H1 (cell line): Measurements from ENCODE around the gene KIF5C. TPM values are rescaled to one million over a fixed set of nuclear protein-coding genes. Genes with fewer than 3 reads are reported as not detected.

Experiments used
- CTCF ChIA-PET: fragments of 300-600 bp; sonication (Branson Sonifier 250); formaldehyde crosslinking; loops from one replicate; lab custom pipeline; 2021; ENCODE audit not compliant: partially characterized antibody; lab: Charles Lee
- POLR2A ChIA-PET: fragments of 300-600 bp; sonication (Branson Sonifier 250); formaldehyde crosslinking; loops from one replicate; lab custom pipeline; 2021; ENCODE audit warnings: inconsistent platforms; ENCODE audit not compliant: partially characterized antibody; lab: Charles Lee
- DNase-seq, 2 experiments: peaks; one replicate each; pipeline versions ENCODE4 v3.0.0 to v3.0.0-alpha.2; 2010 to 2022; ENCODE audit warnings: low spot score in 2 of 2, low read depth in 1 of 2, mixed read lengths in 1 of 2
- FAIRE-seq: peaks from 2 replicates; lab custom pipeline; 2011; peaks lifted over from hg19 to GRCh38; lab: Jason Lieb, UNC
- H2AFZ ChIP-seq: 2 replicates; pipeline ENCODE4 v1.8.1; 2012; ENCODE audit warnings: low read length, inconsistent platforms
- H2AK5ac ChIP-seq: 2 replicates; pipeline ENCODE4 v1.6.1; 2013; ENCODE audit warnings: low read depth, low read length
- H2BK120ac ChIP-seq: replicated peaks from 2 replicates; pipeline ENCODE3; 2013; ENCODE audit warnings: low read depth, low read length, inconsistent platforms
- H2BK12ac ChIP-seq: 2 replicates; pipeline ENCODE4 v1.6.1; 2013; ENCODE audit warnings: low read depth, low read length
- H2BK15ac ChIP-seq: 2 replicates; pipeline ENCODE4 v1.6.1; 2013; ENCODE audit warnings: low read length
- H2BK20ac ChIP-seq: 2 replicates; pipeline ENCODE4 v1.6.1; 2013; ENCODE audit warnings: low read length
- H2BK5ac ChIP-seq: 2 replicates; pipeline ENCODE4 v1.6.1; 2013; ENCODE audit warnings: low read depth, low read length
- H3K14ac ChIP-seq: 2 replicates; pipeline ENCODE4 v1.6.1; 2013; ENCODE audit warnings: inconsistent platforms; ENCODE audit not compliant: insufficient read length
- H3K18ac ChIP-seq: 2 replicates; pipeline ENCODE4 v1.6.1; 2013; ENCODE audit warnings: low read length; ENCODE audit errors: extremely low read depth
- H3K23ac ChIP-seq: 2 replicates; pipeline ENCODE4 v1.6.1; 2013; ENCODE audit warnings: inconsistent platforms; ENCODE audit not compliant: insufficient read length
- H3K23me2 ChIP-seq: 2 replicates; pipeline ENCODE4 v1.6.1; 2013; ENCODE audit warnings: low read depth, low read length
- H3K27ac ChIP-seq: 2 replicates; pipeline ENCODE4 v1.6.1; 2011; ENCODE audit warnings: low read depth, low read length, inconsistent platforms
- H3K27me3 ChIP-seq, 4 experiments: replicated peaks in 1 of 4; 1 replicate in 1 of 4; 2 replicates in 3 of 4; pipeline versions ENCODE4 v1.6.1 to v1.8.1; 2011 to 2013; ENCODE audit warnings: low read length in 3 of 4, mild to moderate bottlenecking in 3 of 4, inconsistent platforms in 2 of 4, mixed read lengths in 2 of 4, moderate library complexity in 1 of 4; ENCODE audit not compliant: control insufficient read depth in 3 of 4, insufficient read depth in 3 of 4; ENCODE audit errors: extremely low read depth in 1 of 4
- H3K36me3 ChIP-seq, 4 experiments: 2 replicates each; pipeline versions ENCODE4 v1.6.1 to v1.8.1; 2011 to 2013; ENCODE audit warnings: mild to moderate bottlenecking in 4 of 4, low read length in 3 of 4, moderate library complexity in 2 of 4, control low read depth in 1 of 4, inconsistent platforms in 1 of 4; ENCODE audit not compliant: insufficient read depth in 4 of 4, control insufficient read depth in 2 of 4
- H3K4ac ChIP-seq: replicated peaks from 2 replicates; pipeline ENCODE3; 2013; ENCODE audit warnings: low read length, low read depth, mixed read lengths, inconsistent platforms; ENCODE audit not compliant: insufficient read length
- H3K4me1 ChIP-seq, 4 experiments: replicated peaks in 1 of 4; 1 replicate in 1 of 4; 2 replicates in 3 of 4; pipeline versions ENCODE4 v1.6.1 to v1.8.1; 2011 to 2013; ENCODE audit warnings: low read length in 3 of 4, inconsistent platforms in 2 of 4, mixed read lengths in 1 of 4; ENCODE audit not compliant: insufficient read depth in 4 of 4, control insufficient read depth in 3 of 4
- H3K4me2 ChIP-seq, 2 experiments: 2 replicates each; pipeline versions ENCODE4 v1.6.1 to v1.8.1; 2011 to 2013; ENCODE audit warnings: low read depth in 2 of 2, low read length in 2 of 2, control low read depth in 1 of 2, inconsistent platforms in 1 of 2, mild to moderate bottlenecking in 1 of 2; ENCODE audit not compliant: insufficient read depth in 1 of 2
- H3K4me3 ChIP-seq, 4 experiments: fragments of 200-600, 300-600 bp in 1 of 4; sonication (generic), shearing (Covaris generic), sonication (Bioruptor Twin) in 1 of 4; 2 replicates each; pipeline versions ENCODE4 v1.5.1 to v1.8.1; 2011 to 2016; ENCODE audit warnings: low read length in 4 of 4, low read depth in 3 of 4, control low read depth in 2 of 4, inconsistent platforms in 2 of 4, mild to moderate bottlenecking in 2 of 4, mixed read lengths in 1 of 4, moderate library complexity in 1 of 4; ENCODE audit not compliant: insufficient read depth in 2 of 4; ENCODE audit errors: extremely low read depth in 1 of 4
- H3K56ac ChIP-seq: replicated peaks from 2 replicates; pipeline ENCODE3; 2013; ENCODE audit warnings: low read depth, mild to moderate bottlenecking, mixed read lengths, low read length, inconsistent platforms; ENCODE audit not compliant: insufficient read length
- H3K79me1 ChIP-seq: 2 replicates; pipeline ENCODE4 v1.6.1; 2013; ENCODE audit warnings: low read depth, low read length, control low read depth
- H3K79me2 ChIP-seq, 2 experiments: 2 replicates each; pipeline versions ENCODE4 v1.6.1 to v1.8.1; 2012 to 2013; ENCODE audit warnings: low read length in 2 of 2, mild to moderate bottlenecking in 2 of 2, inconsistent platforms in 1 of 2; ENCODE audit not compliant: insufficient read depth in 2 of 2, control insufficient read depth in 1 of 2
- H3K9ac ChIP-seq, 4 experiments: replicated peaks in 1 of 4; 1 replicate in 1 of 4; 2 replicates in 3 of 4; pipeline versions ENCODE4 v1.6.1 to v1.8.1; 2011 to 2013; ENCODE audit warnings: low read depth in 3 of 4, low read length in 3 of 4, control low read depth in 2 of 4, mild to moderate bottlenecking in 2 of 4, moderate library complexity in 2 of 4, inconsistent platforms in 1 of 4; ENCODE audit errors: extremely low read depth in 1 of 4
- H3K9me3 ChIP-seq, 2 experiments: 2 replicates each; pipeline versions ENCODE4 v1.6.1 to v1.8.1; 2012 to 2013; ENCODE audit warnings: mild to moderate bottlenecking in 2 of 2, moderate library complexity in 2 of 2, control low read depth in 1 of 2, inconsistent platforms in 1 of 2, low read depth in 1 of 2, low read length in 1 of 2, mixed read lengths in 1 of 2; ENCODE audit not compliant: insufficient read depth in 2 of 2
- H4K20me1 ChIP-seq, 2 experiments: replicated peaks in 1 of 2; 2 replicates each; pipeline versions ENCODE3 to v1.8.1; 2011 to 2013; ENCODE audit warnings: inconsistent platforms in 2 of 2, low read length in 2 of 2, mild to moderate bottlenecking in 1 of 2; ENCODE audit not compliant: insufficient read depth in 2 of 2, control insufficient read depth in 1 of 2
- H4K5ac ChIP-seq: 2 replicates; pipeline ENCODE4 v1.6.1; 2013; ENCODE audit warnings: low read length, low read depth, mixed read lengths, inconsistent platforms; ENCODE audit not compliant: insufficient read length
- H4K8ac ChIP-seq: 2 replicates; pipeline ENCODE4 v1.8.0; 2013; ENCODE audit warnings: mild to moderate bottlenecking, moderate library complexity, low read length, inconsistent platforms; ENCODE audit not compliant: insufficient read depth; ENCODE audit errors: extremely low read depth
- H4K91ac ChIP-seq: replicated peaks from 2 replicates; pipeline ENCODE3; 2013; ENCODE audit warnings: low read length, mixed read lengths, inconsistent platforms; ENCODE audit not compliant: insufficient read length
- MAFK ChIP-seq: IDR thresholded peaks from 2 replicates; pipeline ENCODE4 v1.6.1; 2012; ENCODE audit warnings: low read depth, mild to moderate bottlenecking, improper control_type of control experiment, low read length
- WGBS, 2 experiments: shearing (Covaris generic) in 1 of 2; methylation state at CpG; one replicate each; pipeline versions ENCODE4 v1.1.6 to v1.1.7; 2013 to 2015; ENCODE audit warnings: low lambda C conversion rate in 2 of 2, mixed read lengths in 2 of 2, inconsistent platforms in 1 of 2, low coverage in 1 of 2, missing lambda C conversion rate in 1 of 2; ENCODE audit not compliant: insufficient replicate concordance in 2 of 2, insufficient coverage in 1 of 2, insufficient read length in 1 of 2; ENCODE audit errors: extremely low coverage in 1 of 2, missing lambda C conversion rate in 1 of 2; 5-methylcytosine and 5-hydroxymethylcytosine counted together
- polyA plus RNA-seq, 7 experiments: library from polyadenylated mRNA; depleted of rRNA in 3 of 7; stranded (reverse) in 5 of 7; unstranded in 2 of 7; fragments of >200 nt in 5 of 7; fragments of 200-250 nt in 2 of 7; gene quantifications; 1 replicate in 5 of 7; 2 replicates in 1 of 7; 4 replicates in 1 of 7; pipeline versions ENCODE4 v1.2.1 to v1.2.3, GENCODE V29; 2011 to 2013; ENCODE audit warnings: missing spikeins in 2 of 7, mixed read lengths in 2 of 7
- total RNA-seq: library from RNA; stranded (reverse); fragmentation: NEBNext Ultra II Directional; extraction: Animal tissue kit (Norgen Biotek cat#: 25700); gene quantifications from 2 replicates; pipeline ENCODE4 v1.2.1, GENCODE V29; 2021

The KIF5C gene
- total and polyA plus RNA-seq, 2 of the 8 experiments (the other 6 are each of a cell fraction or from before 2014, with no cell fraction given), result 16.3 to 66.4 TPM

GRCh38 chr2:148900350-148900837 lies 25.4 kb downstream of the KIF5C start:
- Histone ChIP-seq H2AFZ (no peak overlapping the region), H2BK5ac (no peak overlapping the region), H2BK20ac (no peak overlapping the region), H2BK120ac (no peak overlapping the region), H3K4me2 (no peak overlapping the region), H3K56ac (no peak overlapping the region), H3K9me3 (no peaks in the 10 kb centered on the region), H3K4me3 (no peak overlapping the region), H3K9ac (no peak overlapping the region), H3K23ac (no peak overlapping the region), H3K23me2 (no peaks in the 10 kb centered on the region), H3K14ac (no peak overlapping the region), H3K36me3 (no peaks in the 10 kb centered on the region; a peak in 1 of 8 replicates), H3K79me1 (0 out of 2 replicates have a peak, but pooled peaks cover 7% of the 10 kb centered on the region), H4K91ac (no peak overlapping the region), H3K27me3 (no peaks in the 10 kb centered on the region), H2BK12ac (no peak overlapping the region), H2AK5ac (no peak overlapping the region), H3K79me2 (peaks cover 0 to 46% of the 10 kb centered on the region in 2 experiments; a peak in 2 of 4 replicates), H4K8ac (no peak overlapping the region), H3K18ac (no peak overlapping the region), H3K4ac (no peak overlapping the region), H4K20me1 (peaks cover 0 to 4% of the 10 kb centered on the region in 2 experiments), H4K5ac (no peak overlapping the region), H2BK15ac (no peak overlapping the region), H3K27ac (no peak overlapping the region), H3K4me1 (peaks cover 0 to 4% (median 0%) of the 10 kb centered on the region in 4 experiments; a peak in 1 of 7 replicates)
- TF ChIP-seq MAFK, result no peak
- FAIRE-seq (no peak), DNase-seq (no peak)
- 84% methylated on average over 2 of the region's 2 CpGs; no CpG with 5 or more reads in 1 of the 2 experiments for whole genome bisulfite sequencing, 2 experiments
- POLR2A ChIA-PET, result interaction anchor here (0.8 to 1.3 kb wide), 3 partner anchors 11 to 43 kb away, joined by 3 read pairs; no protein-coding TSS in a partner anchor
- CTCF ChIA-PET, result interaction anchor here (0.9 to 1.9 kb wide), 5 partner anchors 9 to 86 kb away, joined by 3 to 7 read pairs (median 4); no protein-coding TSS in a partner anchor
